GM18907 (cell line): Measurements from ENCODE around the gene IVD.

Experiments
- ATAC-seq: cut with Tn5 transposase; IDR thresholded peaks from one replicate; pipeline ENCODE4 v1.9.1; 2021; ENCODE audit warnings: mild to moderate bottlenecking, moderate library complexity; ENCODE audit not compliant: unreplicated experiment

IVD gene

GRCh38 chr15:40372981-40373380, 32.6 kb upstream of the IVD start:
- no peak for ATAC-seq

GRCh38 chr15:40377606-40378005, 28.0 kb upstream of the IVD start:
- ATAC-seq: no peak

GRCh38 chr15:40379374-40379773, 26.2 kb upstream of the IVD start:
- ATAC-seq: no peak

- no peak for ATAC-seq
Measured at GRCh38 chr15:40379853-40380252, 25.7 kb upstream of the IVD start.

GRCh38 chr15:40380636-40381035, 25.0 kb upstream of the IVD start:
- ATAC-seq: no peak

GRCh38 chr15:40381818-40382529, 23.6 kb upstream of the IVD start:
- ATAC-seq: no peak

GRCh38 chr15:40382580-40383456, 22.8 kb upstream of the IVD start, which contains the start of gene KNSTRN:
TSS of gene KNSTRN (plus strand) at chr15:40382721. CDS start at chr15:40382836, 115 bp downstream.
- peak; percentile 93 for ATAC-seq

GRCh38 chr15:40386480-40386879, 19.1 kb upstream of the IVD start:
- no peak for ATAC-seq

GRCh38 chr15:40388941-40389823, 16.4 kb upstream of the IVD start:
- no peak for ATAC-seq

- ATAC-seq: no peak
Measured at GRCh38 chr15:40389824-40390595, 15.6 kb upstream of the IVD start.

GRCh38 chr15:40392986-40393948, 12.3 kb upstream of the IVD start:
- ATAC-seq: no peak

- ATAC-seq: peak; percentile 12
Measured at GRCh38 chr15:40397688-40398412, 7.7 kb upstream of the IVD start.

GRCh38 chr15:40398413-40398873, 7.2 kb upstream of the IVD start:
- peak; percentile 83 for ATAC-seq

GRCh38 chr15:40399370-40399769, 6.2 kb upstream of the IVD start:
- no peak for ATAC-seq

- peak; percentile 42 for ATAC-seq
Measured at GRCh38 chr15:40407330-40407990, 1.9 kb downstream of the IVD start.

GRCh38 chr15:40409366-40409765, 3.8 kb downstream of the IVD start:
- ATAC-seq: no peak

- ATAC-seq: no peak
Measured at GRCh38 chr15:40410476-40410875, 4.9 kb downstream of the IVD start.
